NCI-H524 treated with DMSO at 0.1 percent for 48 hours (cell line): ENCODE measurements around the gene OSBP2.
"Not testable (repeated sequence)": the region's sequence is repeated elsewhere in the genome, so short reads cannot be mapped to it uniquely, and the experiment has no call there.

ENCODE experiments used
- DNase-seq: peaks from one replicate; lab custom pipeline; 2025; lab: John Stamatoyannopoulos, UW

The OSBP2 gene

DNA sequence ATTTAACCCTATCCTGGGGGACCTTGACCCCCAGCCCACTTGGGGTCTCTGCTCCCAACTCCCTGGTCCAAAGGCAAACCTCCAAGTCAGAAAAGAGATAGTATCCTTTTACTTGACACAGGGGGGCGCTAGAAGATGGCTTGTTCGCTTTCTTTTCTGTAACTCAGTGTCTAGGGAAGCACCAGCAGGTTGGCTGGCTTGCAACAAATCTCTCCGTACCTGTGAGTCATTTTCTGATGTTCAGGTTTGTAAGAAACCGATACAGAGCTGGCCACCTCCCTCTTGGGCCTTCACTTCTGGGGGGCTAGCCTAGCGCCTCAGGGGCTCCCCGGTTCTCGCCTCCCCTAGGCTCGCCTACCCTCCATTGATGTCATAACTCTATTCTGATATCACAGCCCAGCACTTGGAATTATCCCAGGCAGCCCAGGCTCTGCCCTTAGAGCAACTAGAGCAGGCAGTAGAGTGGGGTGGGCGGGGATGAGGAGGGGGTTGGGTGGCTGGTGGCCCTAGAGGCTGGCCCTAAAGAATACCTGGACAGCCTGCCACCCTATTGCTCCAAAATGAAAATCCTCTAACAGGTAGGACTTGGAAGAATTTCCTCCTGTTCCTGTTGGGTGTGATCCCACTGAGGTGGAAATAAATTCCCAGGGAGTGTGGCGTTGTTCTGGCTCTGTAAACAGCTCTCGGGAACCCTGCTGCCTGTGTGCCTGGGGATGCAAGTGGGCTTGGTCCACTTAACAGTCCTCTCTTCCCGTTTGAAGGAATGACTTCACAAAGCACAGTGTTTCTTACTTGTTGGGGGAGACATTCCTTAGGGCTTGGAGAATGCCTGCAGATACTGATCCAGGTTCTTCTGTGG, 69.4 kb downstream of the OSBP2 start:
- DNase-seq = no peak

DNA sequence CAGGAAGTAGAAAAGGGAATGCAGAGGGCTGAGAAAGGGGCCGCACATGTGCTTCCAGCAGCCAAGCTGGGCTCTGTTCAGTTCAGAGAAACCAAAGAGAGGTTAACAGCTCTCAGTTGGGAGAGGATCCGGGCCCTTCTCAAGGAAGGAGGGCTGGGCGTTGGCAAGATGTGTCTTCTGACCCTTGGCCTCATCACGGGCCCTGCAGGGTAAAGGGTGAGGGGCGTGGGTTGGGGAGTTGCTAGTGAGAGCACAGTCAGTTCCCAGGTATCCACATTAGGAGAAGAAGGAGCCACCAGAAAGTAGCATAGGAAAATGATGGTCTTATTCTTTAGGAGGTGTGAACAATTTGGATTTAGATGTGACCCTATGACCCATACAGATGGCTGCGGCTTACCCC, 73.0 kb downstream of the OSBP2 start:
- no peak for DNase-seq

GRCh38 chr22:30770716-30771115, 76.0 kb downstream of the OSBP2 start:
- DNase-seq = no peak

DNA sequence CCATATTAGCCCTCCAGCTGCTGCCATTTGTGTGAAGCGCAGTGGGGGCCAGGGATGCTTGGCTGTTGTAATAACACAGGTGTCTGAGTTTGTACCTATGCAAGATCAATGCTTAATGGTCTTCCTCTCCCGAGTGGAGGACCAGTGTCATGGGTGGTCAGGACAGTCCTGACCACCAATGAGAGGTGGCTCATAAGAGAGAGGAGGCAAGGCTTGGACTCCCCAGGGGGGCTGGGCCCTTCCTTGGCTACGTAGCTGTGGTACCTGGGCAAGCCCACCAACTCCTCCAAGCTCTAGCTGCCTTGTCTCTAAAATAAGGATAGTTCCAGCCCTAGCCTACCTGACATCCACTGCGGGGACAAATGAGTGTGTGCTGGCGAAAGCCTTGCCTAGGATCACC, 79.2 kb downstream of the OSBP2 start:
- DNase-seq = no peak

DNA sequence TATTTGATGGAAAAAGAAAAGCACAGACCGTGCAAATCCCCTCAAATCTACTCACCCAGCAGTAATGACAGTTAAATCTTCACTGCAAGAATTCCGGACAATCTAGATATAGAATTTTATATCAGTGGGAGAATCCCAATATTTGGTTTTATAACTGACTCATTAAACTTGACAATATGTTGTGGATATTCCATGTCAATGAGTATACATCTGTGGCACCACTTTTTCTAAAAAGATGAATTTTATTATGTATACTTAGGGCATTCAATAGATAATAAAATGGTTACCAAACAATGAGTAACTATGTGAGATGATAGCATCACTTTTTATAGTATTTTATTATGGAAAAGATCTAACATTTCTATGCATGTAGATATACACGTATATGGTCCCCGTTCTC, 79.9 kb downstream of the OSBP2 start:
- no peak for DNase-seq

- no peak for DNase-seq
These were observed 81.8 kb downstream of the OSBP2 start for GRCh38 chr22:30776476-30776875.

- not testable (repeated sequence) for DNase-seq
These were observed 82.5 kb downstream of the OSBP2 start for GRCh38 chr22:30777146-30777545.

GRCh38 chr22:30777587-30777986, 82.9 kb downstream of the OSBP2 start:
- no peak for DNase-seq

GRCh38 chr22:30778261-30778660, 83.6 kb downstream of the OSBP2 start:
- no peak for DNase-seq

- DNase-seq = no peak
These were observed 85.4 kb downstream of the OSBP2 start for GRCh38 chr22:30780026-30780425.

GRCh38 chr22:30781271-30781875, 86.7 kb downstream of the OSBP2 start:
- DNase-seq = no peak

DNA sequence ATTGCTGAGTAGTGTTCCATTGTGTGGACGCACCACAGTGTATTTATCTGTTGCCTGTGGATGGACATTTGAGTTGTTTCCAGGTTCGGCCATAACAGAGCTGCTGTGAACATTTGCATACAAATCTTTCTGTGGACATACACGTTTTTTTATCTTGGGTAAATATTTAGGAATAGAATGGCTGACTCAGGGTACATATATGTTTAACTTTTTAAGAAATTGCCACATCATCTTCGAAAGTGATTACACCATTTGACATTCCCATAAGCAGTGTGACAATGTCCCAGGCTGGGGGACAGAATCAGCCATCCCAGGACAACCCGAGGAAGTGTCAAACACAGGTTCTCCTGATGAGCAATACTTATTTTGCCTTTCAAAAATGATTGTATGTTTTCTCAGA, 87.9 kb downstream of the OSBP2 start:
- DNase-seq = no peak

- no peak for DNase-seq
These were observed 88.3 kb downstream of the OSBP2 start for GRCh38 chr22:30783021-30783420.

DNA sequence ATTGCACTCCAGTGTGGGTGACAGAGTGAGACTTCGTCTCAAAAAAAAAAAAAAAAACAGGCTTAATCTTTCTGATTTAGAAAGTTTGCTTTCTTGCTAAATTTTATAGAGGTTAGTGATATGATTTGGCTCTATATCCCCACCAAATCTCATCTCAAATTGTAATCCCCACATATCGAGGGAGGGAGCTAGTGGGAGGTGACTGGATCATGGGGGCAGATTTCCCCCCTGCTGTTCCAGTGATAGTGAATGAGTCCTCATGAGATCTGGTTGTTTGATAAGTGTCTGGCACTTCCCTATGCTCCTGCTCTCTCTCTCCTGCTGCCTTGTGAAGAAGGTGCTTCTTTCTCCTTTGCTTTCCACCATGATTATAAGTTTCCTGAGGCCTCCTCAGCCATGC, 90.9 kb downstream of the OSBP2 start:
- no peak for DNase-seq

DNA sequence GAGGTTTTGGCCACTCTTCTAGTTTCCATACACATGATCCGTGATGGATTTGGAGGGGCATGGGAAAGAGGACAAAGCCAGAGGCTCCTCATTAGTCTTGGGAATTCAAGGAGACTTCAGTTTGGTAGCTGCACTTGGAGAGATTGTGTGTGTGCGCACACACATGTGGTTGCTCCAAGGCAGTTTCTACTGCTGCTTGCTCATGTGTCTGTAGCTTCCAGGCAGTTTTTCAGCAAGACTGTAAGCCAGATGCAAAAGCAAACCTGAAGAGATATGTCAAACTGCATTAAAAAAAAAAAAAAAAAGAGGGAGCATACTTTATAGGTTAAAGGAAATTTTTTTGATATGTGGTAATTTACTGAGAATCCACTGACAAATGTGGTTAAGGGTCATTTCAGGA, 95.7 kb downstream of the OSBP2 start:
- DNase-seq = no peak

DNA sequence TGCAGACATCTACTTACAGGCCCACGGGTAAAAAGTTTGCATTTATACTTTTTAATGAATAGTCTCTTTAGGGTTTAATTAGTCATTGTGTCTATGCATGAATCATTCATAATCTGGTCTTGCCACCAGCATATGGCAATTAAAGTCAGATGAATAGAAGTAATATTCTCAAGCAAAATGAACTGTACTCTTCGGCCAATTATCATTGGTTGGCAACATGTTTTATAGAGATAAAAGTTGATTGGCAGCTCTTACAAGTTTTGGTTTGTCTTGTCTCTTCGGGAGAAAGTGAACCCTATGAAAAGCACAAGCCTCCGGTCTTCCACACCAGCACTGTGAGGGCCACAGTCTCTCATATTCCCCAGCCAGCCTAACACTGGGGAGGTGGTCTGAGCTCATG, 97.8 kb downstream of the OSBP2 start:
- DNase-seq = no peak

GRCh38 chr22:30795118-30795517, 100.4 kb downstream of the OSBP2 start:
- DNase-seq = no peak

GRCh38 chr22:30801695-30802094, 107.0 kb downstream of the OSBP2 start:
- no peak for DNase-seq

DNA sequence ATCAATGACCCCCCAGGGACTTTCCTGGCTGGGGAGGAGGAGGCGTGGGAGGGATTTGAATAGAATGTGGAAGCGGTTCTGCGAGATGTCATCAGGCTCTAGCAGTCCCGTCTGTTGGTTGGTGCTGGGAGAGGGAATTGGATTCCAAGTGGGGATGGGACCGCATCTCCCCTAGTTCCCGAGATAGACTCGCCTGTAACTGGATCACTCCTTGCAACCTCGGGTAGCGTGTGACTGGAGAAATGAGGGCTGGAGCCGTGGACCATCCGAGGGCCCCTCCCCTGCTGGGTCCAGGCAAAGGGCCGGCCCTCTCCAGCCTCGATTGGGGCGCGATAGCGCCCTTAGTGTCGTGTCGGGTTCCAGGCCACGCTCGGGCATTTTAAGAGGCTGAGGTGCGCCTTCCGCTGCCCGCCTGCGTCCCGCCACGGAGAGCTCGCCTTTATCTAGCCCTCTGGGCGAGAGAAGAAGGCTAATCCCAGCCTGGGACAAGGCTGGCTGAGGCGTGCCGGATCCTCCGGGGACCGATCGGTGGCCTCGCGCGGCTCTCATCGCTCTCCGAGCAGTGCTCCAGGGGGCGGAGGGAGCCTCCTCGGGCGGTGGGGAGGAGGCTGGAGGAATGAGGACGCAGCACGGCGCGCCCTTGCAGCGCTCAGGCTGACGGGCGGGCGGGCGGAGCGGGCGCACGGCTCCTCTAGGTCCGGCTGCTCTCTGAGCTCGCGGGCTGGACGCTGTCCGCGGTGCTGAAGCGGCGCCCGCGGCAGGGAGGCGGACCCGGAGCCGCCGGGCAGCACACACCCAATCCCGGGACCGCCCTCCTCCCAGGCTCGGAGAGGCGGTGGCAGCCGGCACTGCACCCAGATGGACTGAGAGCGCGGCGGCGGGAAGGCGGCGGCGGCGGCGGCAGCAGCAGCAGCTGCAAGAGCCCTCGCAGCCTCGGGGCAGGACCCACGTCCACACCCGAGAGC, 107.8 kb downstream of the OSBP2 start:
- no peak for DNase-seq

- no peak for DNase-seq
These were observed 109.0 kb downstream of the OSBP2 start for GRCh38 chr22:30803679-30804078.

DNA sequence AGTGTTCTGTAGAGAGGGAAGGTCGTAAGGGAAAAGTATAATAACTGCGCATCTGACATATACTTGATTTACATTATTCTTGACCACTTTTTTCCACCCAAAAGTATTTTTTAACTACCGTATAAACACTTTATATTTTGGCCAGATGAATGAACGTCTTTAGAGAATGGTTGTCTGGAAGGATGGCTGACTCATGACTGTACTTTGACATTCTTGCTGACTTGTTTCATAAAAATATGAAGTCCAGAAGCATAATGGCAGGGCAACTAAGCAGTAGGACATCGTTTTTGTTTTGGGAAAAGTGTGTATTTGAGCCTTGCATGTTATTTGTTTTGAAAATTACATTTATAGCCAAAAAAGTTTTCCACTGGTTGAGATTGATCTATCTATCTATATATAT, 110.0 kb downstream of the OSBP2 start:
- no peak for DNase-seq

- DNase-seq = no peak
These were observed 111.8 kb downstream of the OSBP2 start for GRCh38 chr22:30806391-30806861.
